Activated T-cell treated with anti-CD3 and anti-CD28 coated beads, Interleukin-2, amount 50 U/mL, for 1 hour (primary cell): Measurements from ENCODE around the gene RIMS1.
"Not testable (repeated sequence)": the region's sequence is repeated elsewhere in the genome, so short reads cannot be mapped to it uniquely, and the experiment has no call there.

Experiments used
- DNase-seq: peaks from one replicate; pipeline ENCODE4 v3.0.0-alpha.2; 2020

RIMS1 gene

DNA sequence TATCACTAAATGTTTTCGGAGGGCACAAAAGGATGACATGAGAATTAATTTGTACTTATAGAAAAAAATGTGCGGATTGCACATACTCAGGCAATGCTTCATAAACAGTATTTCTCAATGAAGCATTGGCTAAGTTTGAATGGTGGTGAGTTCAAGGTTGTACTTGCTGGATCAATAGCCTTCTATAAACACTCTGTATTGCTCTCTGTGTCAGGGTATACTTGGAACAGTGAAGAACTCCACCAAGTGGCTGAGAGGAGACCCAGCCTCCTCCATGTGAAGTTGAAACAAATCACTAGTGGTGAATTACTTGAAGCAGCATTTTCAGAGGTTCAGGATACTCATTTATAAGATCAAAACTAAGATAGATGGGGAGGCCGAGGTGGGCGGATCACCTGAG, 360.6 kb downstream of the RIMS1 start:
- no peak for DNase-seq

DNA sequence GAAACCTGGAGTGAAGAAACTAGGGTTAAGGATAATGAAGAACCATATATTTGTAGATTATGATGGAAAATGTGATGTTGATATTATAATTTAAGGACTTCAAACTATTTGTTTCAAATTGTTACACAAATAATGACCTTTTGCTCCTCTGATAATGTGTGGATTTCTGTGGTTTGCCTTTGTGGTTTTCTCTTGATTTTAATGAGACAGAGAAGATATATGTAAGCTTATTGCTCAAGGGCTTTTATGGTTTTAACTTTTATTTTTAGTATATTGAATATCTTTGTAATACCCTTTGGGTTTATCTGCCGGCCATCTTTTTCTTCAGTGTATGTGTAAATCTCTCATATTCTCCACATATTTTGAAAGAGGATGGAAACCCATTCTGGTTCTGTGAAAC, 362.3 kb downstream of the RIMS1 start:
- no peak for DNase-seq

DNA sequence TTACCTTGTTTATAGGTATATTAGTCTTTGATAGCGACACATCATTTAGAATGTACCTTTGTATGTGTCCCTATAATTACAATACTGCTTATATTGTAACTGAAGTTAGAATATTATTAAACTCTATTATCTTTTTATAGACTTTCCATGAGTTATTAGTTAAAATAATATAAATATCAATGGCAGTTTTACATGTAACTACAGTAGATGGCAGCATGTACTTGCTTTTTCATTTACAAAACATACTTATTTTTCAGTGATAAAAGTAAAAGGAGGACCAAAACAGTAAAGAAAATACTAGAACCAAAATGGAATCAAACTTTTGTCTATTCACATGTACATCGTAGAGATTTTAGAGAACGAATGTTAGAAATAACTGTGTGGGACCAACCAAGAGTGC, 364.3 kb downstream of the RIMS1 start:
- no peak for DNase-seq

DNA sequence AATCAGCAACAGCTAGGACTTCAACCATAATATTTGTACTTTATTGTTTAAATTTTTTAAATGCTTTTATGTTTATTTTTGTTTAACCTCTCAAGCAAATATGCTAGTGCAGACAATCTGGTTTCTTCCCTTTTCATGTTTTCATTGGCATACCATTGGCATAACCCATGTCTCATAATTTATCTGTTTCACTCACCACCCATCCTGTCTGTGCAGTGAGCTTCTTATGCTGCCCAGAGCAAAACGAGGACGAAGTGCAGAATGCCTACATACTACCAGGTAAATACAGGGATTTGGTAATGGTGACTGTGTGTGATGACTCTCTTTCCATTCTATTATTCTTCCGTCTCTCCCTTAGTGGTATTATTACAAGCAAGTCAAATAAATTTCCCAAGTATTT, 374.1 kb downstream of the RIMS1 start:
- DNase-seq: no peak

GRCh38 chr6:72261554-72261953, 375.2 kb downstream of the RIMS1 start:
- DNase-seq: no peak

DNA sequence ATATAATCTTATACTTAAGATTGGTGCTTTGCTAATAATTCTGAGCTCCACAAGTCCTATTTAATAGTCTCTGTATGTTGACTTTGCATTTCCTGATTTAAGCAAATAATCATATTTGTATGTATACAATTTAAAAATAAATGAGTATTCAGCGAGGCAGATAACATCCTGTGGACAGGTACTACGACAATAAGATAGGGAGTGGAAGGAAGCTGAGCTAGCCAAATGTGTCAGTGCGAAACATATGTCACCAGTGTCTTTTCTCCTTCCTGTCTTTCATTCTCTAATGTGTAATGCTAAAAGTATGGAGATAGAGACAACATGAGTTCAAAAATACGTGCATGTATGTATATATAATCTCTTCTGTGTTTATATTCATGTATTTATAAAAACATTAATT, 375.9 kb downstream of the RIMS1 start:
- no peak for DNase-seq

DNA sequence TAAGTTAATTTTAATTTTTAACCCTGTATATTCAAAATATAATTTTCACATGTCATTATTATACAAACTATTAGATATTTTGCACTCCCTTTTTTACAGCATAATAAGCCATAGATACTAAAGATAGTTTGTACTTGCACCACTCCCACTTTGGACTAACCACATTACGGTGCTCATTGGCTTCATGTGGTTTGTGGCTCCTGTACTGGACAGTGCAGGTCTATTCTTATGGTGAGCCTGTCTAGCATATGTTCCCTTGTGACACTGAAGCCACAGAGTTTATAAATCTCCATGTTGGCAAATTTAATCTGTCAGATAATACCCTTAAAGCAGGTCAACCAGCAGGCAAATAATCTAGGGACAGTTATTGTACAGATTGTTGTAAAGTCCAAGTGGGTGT, 381.1 kb downstream of the RIMS1 start:
- DNase-seq: no peak

DNA sequence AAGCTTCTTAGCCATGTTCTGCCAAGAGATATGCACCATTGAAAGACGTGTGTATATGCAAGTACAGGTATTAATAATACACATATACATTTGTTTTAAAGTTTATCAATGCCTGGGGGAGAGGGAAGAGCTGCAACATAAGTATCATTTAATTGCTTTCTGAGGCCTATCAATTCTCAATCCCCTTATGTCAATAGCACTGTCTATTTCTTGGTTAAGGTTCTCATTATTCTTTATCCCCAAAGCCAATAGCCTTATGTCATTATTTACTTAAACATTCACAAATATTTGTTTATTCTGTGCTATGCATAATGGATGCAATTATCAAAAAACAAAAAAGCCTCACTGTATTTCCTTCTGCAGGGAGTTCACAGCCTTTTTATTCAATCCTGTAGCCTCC, 385.2 kb downstream of the RIMS1 start:
- no peak for DNase-seq

DNA sequence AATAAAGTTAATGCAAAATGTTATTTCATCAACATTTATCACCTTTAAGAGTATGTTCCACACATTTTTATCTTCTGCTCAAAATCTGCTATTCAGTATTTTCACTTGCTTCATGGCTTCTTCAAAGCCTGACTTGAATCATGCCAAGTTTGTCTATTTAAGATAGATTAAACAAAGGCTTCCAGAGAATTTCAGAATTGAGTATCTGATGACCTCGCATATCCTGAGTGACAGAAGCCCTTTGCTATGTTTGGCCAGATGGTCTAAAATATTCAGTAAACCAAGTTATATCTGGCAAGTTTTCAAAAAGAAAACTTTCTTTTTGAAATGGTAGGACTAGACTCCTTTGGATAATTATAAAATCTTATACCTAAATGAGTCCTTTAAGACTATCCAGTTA, 386.6 kb downstream of the RIMS1 start:
- DNase-seq: no peak

DNA sequence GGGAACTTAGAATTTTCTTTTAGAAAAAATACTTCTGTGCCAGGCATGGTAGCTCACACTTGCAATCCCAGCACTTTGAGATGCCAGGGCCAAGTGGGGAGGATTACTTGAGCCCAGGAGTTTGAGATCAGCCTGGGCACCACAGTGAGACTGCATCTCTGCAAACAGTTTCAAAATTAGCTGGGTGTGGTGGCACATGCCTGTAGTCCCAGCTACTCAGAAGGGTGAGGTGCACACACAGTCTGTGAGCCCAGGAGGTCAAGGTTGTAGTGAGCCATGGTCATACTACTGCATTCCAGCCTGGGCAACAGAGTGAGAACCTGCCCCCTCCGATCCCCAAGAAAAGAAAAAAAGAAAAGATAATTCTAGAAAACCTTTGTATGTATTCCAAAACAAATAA, 389.5 kb downstream of the RIMS1 start:
- no peak for DNase-seq

DNA sequence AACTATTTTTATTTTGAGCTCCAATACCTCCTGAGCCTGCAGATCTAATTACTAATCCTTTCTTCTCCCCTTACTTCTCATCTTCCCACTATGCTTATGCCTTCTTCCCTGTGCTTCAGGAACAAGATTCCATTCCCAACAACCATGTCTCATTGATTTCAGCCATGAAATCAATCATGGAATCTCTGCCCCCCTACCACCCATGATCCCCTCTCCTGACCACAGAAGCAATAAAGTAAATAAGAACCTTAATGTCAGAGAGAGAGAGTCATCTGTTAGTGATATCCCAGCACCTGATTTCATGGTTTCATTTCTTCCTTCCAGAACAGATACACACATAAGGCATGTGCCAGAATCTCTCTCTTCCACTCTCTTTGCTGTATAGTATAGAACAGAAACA, 395.9 kb downstream of the RIMS1 start:
- DNase-seq: no peak

DNA sequence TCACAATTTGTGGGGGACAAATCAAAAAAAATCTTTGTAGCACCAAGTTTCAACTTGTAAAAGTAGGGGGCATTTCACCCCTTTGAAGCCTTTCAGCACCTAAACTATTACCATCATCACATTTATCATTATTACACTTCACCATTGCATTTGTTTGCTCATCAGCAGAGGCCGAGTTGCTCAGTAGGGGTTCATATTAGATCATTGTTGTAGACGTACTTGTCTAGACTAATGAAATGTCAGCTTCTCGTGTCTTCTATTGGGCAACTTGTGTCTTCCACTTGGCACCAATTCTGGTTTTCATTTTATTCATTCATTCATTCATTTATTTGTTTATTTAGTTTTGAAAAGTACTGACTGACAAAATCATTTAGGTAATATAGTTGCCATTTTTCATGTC, 397.2 kb downstream of the RIMS1 start:
- DNase-seq: no peak

DNA sequence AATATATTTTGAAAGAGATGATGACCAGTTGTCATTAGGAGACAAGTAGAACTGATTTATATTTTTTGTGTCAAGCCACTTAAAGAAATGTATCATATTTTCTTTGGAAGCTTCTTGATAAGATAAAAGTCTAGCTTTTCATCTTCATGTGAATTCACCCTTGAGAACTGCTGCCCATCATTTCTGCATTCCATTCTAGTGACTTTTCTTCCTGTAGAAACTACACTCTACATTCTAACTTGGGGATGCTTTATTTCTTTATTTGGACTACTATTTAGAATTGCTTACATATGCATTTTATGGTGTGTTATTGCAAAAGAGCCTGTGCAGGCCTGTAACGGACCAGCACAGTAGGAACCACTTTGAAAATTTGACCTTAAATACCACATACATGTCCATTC, 400.6 kb downstream of the RIMS1 start:
- no peak for DNase-seq

GRCh38 chr6:72287801-72288200, 401.5 kb downstream of the RIMS1 start:
- DNase-seq: no peak

GRCh38 chr6:72288592-72288991, 402.2 kb downstream of the RIMS1 start:
- DNase-seq: no peak

- no peak for DNase-seq
These were observed 404.3 kb downstream of the RIMS1 start for GRCh38 chr6:72290620-72291019.

DNA sequence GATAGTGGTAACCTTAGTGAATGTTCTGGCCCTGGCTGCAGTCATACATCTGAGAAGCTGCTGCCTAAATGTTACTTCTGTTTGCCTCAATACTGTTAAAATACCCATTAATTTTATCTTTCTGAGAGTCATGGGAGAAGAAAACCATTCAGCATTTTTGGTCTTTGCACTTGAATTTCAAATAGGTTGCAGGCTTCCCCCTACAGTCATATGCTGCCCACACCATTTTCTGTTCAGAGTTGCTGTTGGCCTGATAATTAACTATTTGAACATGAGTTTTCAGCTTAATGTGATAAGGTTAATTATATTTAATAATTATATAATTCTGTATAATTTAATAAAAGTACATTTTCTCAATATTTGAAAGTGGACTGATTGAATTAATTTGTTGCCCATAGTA, 410.0 kb downstream of the RIMS1 start:
- DNase-seq: no peak

DNA sequence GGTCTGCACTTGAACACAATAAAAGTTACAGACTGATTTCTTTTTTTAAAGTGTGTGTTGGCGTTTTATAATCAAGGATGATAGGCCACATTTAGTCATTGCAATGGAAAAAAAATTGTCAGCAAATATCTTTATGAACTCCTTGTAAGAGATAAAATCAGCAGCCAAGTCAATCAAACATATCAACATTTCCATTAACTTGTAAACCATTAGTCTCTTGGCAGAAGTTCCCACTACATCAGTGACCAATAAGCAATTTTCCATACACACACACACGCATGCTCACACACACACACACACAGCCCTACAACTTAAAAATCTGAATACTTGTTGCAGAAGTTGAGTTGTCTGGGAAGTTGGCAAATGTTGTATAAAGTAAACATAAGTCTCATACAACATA, 419.6 kb downstream of the RIMS1 start:
- DNase-seq: no peak

GRCh38 chr6:72316675-72317380, 430.5 kb downstream of the RIMS1 start:
- DNase-seq: no peak

- no peak for DNase-seq
These were observed 435.4 kb downstream of the RIMS1 start for GRCh38 chr6:72321788-72322187.

DNA sequence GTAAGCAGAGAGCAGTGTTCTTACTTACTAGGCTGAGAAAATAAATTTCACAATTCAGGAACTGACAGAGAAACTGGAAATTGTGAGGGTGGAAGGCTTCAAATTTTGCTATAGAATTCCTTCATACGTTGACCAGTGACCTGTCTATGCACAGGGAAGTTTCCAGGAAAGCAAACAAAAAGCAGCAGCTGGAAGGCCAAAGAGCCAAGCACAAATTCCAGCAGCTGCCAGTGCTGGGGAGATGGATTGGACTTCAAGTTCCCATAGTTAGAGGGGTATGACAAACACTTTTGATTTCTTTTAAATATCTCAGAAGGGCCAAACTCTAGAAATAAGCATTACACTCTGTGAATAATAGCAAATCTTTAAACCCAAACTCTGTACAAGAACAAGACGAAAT, 436.4 kb downstream of the RIMS1 start:
- DNase-seq: no peak

DNA sequence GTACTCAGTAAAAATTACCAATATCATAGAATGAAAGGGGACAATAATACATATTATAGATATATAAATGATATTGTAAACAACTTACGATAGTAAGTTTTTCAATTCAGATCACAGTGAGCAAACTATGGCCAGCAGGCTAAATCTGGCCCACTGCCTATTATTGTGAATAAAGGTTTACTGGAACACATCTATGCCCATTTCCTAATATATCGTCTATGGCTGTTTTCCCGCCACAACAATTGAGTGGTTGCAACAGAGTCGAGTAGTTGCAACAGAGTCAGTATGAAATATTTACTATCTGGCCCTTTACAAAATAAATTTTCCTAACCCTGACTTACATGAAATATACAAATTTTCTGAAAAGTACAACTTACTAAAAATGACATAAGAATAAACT, 438.2 kb downstream of the RIMS1 start:
- DNase-seq: no peak

GRCh38 chr6:72328775-72329174, 442.4 kb downstream of the RIMS1 start:
- no peak for DNase-seq

DNA sequence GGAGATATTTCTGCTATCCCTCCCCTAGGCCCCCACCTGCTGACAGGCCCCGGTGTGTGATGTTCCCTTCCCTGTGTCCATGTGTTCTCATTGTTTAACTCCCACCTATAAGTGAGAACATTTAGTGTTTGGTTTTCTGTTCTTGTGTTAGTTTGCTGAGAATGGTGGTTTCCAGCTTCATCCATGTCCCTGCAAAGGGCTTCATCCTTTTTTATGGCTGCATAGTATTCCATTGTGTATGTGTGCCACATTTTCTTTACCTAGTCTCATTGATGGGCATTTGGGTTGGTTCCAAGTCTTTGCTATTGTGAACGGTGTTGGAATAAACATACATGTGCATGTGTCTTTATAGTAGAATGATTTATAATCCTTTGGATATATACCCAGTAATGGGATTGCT, 448.9 kb downstream of the RIMS1 start:
- DNase-seq: not testable (repeated sequence)

DNA sequence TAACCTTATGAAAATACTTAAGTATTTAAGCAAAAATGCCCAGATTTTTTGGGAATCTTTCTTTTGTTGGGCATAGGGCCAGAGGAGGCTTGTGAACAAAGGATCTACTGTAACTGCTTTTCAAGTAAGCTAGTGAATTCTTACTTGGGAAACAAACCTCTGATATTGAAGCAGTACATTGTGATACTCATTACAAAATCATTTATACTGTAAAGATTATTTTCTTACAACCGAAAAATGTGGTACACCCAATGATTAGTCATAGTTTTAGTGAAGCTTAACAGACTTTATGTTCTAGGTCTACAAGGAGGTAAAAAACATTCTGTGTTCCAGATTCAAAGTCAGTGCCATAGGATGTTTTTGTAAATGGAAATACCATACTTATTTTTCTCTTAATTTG, 462.6 kb downstream of the RIMS1 start:
- DNase-seq: no peak
